OCI-LY7 (cell line): ENCODE data around the gene CCDC91. TPM values are rescaled to one million over a fixed set of nuclear protein-coding genes. Genes with fewer than 3 reads are reported as not detected.

Experiments used
- BruUV-seq: library from RNA; stranded (reverse); fragments of 400-500 nt; replicated peaks from 2 replicates; lab custom pipeline; 2021; lab: Mats Ljungman, UMichigan
- CTCF ChIA-PET: fragments of 300-600 bp; sonication (Branson Sonifier 250); formaldehyde crosslinking; loops from one replicate; lab custom pipeline; 2022; ENCODE audit warnings: antibody characterized with exemption; ENCODE audit not compliant: unreplicated experiment; lab: Charles Lee
- POLR2A ChIA-PET: fragments of 300-600 bp; sonication (Branson Sonifier 250); formaldehyde crosslinking; loops from one replicate; lab custom pipeline; 2022; ENCODE audit warnings: antibody characterized with exemption; lab: Charles Lee
- DNase-seq: peaks from one replicate; pipeline ENCODE4 v3.0.0-alpha.2; 2015; ENCODE audit warnings: low spot score
- H2AFZ ChIP-seq: fragments of 200-600 bp; sonication (generic), shearing (Covaris generic); 2 replicates; pipeline ENCODE4 v1.6.1; 2014; ENCODE audit warnings: mild to moderate bottlenecking, antibody characterized with exemption, low read length, moderate library complexity
- H3K27ac ChIP-seq: fragments of 200-600 bp; sonication (generic); 2 replicates; pipeline ENCODE4 v1.5.1; 2014; ENCODE audit warnings: mixed run types, low read depth, mild to moderate bottlenecking, moderate library complexity, low read length, inconsistent platforms; ENCODE audit not compliant: poor library complexity, severe bottlenecking
- H3K36me3 ChIP-seq: fragments of 200-600 bp; sonication (generic); 2 replicates; pipeline ENCODE4 v1.6.1; 2014; ENCODE audit warnings: mild to moderate bottlenecking, antibody characterized with exemption, low read length, moderate library complexity, mixed read lengths; ENCODE audit not compliant: insufficient read depth
- H3K4me1 ChIP-seq: fragments of 200-600 bp; sonication (generic); 2 replicates; pipeline ENCODE4 v1.5.1; 2014; ENCODE audit warnings: mild to moderate bottlenecking, low read length; ENCODE audit not compliant: insufficient read depth, poor library complexity, severe bottlenecking
- H3K4me2 ChIP-seq: fragments of 200-600 bp; sonication (generic); 2 replicates; pipeline ENCODE4 v1.6.1; 2014; ENCODE audit warnings: mild to moderate bottlenecking, low read length
- H3K4me3 ChIP-seq: fragments of 200-600 bp; sonication (generic); 2 replicates; pipeline ENCODE4 v1.5.1; 2014; ENCODE audit warnings: mild to moderate bottlenecking, low read depth, low read length; ENCODE audit not compliant: poor library complexity, severe bottlenecking
- H3K79me2 ChIP-seq: fragments of 200-600 bp; sonication (generic); 2 replicates; pipeline ENCODE4 v1.6.1; 2016; ENCODE audit warnings: low read depth, mild to moderate bottlenecking, low read length, moderate library complexity, mixed read lengths; ENCODE audit not compliant: insufficient read depth
- H3K9me2 ChIP-seq: fragments of 200-600 bp; sonication (generic); 2 replicates; pipeline ENCODE4 v1.6.1; 2016; ENCODE audit warnings: mild to moderate bottlenecking, low read length, mixed read lengths; ENCODE audit not compliant: insufficient read depth
- H3K9me3 ChIP-seq: fragments of 200-600 bp; sonication (generic); 2 replicates; pipeline ENCODE4 v1.6.1; 2014; ENCODE audit warnings: mild to moderate bottlenecking, mixed run types, low read length, mixed read lengths
- H4K20me1 ChIP-seq: fragments of 200-600 bp; sonication (generic); 2 replicates; pipeline ENCODE4 v1.6.1; 2014; ENCODE audit warnings: mild to moderate bottlenecking, antibody characterized with exemption, low read length, moderate library complexity, mixed read lengths; ENCODE audit not compliant: insufficient read depth
- CTCF ChIP-seq: fragments of 200-600 bp; sonication (generic); conservative IDR thresholded peaks from 2 replicates; pipeline ENCODE4 v1.5.1; 2014; ENCODE audit warnings: mild to moderate bottlenecking, antibody characterized with exemption, low read length, moderate library complexity, mixed read lengths
- EZH2phosphoT487 ChIP-seq: fragments of 200-600 bp; sonication (generic); IDR thresholded peaks from 2 replicates; pipeline ENCODE4 v1.6.1; 2018; ENCODE audit warnings: low read depth, borderline replicate concordance, mild to moderate bottlenecking, mixed run types, antibody characterized with exemption, low read length, moderate library complexity, mixed read lengths
- intact Hi-C: fragments of 100-400 bp; cut with micrococcal nuclease; formaldehyde crosslinking; loops from one replicate; pipeline ENCODE4 v1.10.0; 2022; ENCODE audit not compliant: unreplicated experiment
- total RNA-seq, 2 experiments: library from RNA; depleted of rRNA in 1 of 2; stranded (reverse); fragments of >200 nt in 1 of 2; shearing (Covaris generic) in 1 of 2; gene quantifications; 2 replicates each; pipeline ENCODE4 v1.2.3, GENCODE V29; 2014 to 2022

CCDC91 gene
- total RNA-seq, 2 experiments from 2014 or later: 15.8 to 23.8 TPM

- Histone ChIP-seq H3K9me3 (no peaks in the 10 kb centered on the region), H3K9me2 (peaks cover 6% of the 10 kb centered on the region; the same call in 1 of the 2 replicates), H4K20me1 (peaks cover 13% of the 10 kb centered on the region), H2AFZ (no peak overlapping the region), H3K4me2 (no peak overlapping the region), H3K4me3 (no peak overlapping the region), H3K4me1 (no peaks in the 10 kb centered on the region), H3K79me2 (no peaks in the 10 kb centered on the region), H3K36me3 (no peaks in the 10 kb centered on the region), H3K27ac (no peak overlapping the region)
- TF ChIP-seq EZH2phosphoT487 (no peak), CTCF (no peak)
- DNase-seq: no peak
- ChIA-PET CTCF (no interaction called here), POLR2A (interaction anchor here (0.8 kb wide), 1 partner anchor 8 kb away, joined by 4 read pairs; no protein-coding TSS in a partner anchor)
- intact Hi-C loops: no loop called here
- no TSS peak for BruUV-seq
Measured at GRCh38 chr12:28247806-28248205, 57.5 kb downstream of the CCDC91 start.

GRCh38 chr12:28248555-28249145, 58.4 kb downstream of the CCDC91 start:
- no peaks in the 10 kb centered on the region for H3K9me3 ChIP-seq
- H3K27ac ChIP-seq: no peak overlapping the region
- H2AFZ ChIP-seq: no peak overlapping the region
- no peaks in the 10 kb centered on the region for H3K4me1 ChIP-seq
- TF ChIP-seq CTCF (no peak), EZH2phosphoT487 (no peak)
- H3K4me2 ChIP-seq: no peak overlapping the region
- ChIA-PET CTCF (no interaction called here), POLR2A (interaction anchor here (0.5 to 1.4 kb wide), 4 partner anchors 9 to 270 kb away, joined by 3 to 5 read pairs (median 4); no protein-coding TSS in a partner anchor)
- no peaks in the 10 kb centered on the region for H3K79me2 ChIP-seq
- H3K4me3 ChIP-seq: no peak overlapping the region
- intact Hi-C loops: no loop called here
- BruUV-seq: no TSS peak
- no peaks in the 10 kb centered on the region for H3K36me3 ChIP-seq
- H4K20me1 ChIP-seq: peaks cover 13% of the 10 kb centered on the region
- DNase-seq: no peak
- H3K9me2 ChIP-seq: peaks cover 6% of the 10 kb centered on the region; the same call in 1 of the 2 replicates

GRCh38 chr12:28253161-28253641, 62.9 kb downstream of the CCDC91 start:
- Histone ChIP-seq H3K4me1 (no peaks in the 10 kb centered on the region), H3K27ac (no peak overlapping the region), H3K79me2 (no peaks in the 10 kb centered on the region), H3K36me3 (no peaks in the 10 kb centered on the region), H3K9me2 (no peaks in the 10 kb centered on the region; the same call in 1 of the 2 replicates), H2AFZ (no peak overlapping the region), H3K4me3 (no peak overlapping the region), H4K20me1 (peaks cover 13% of the 10 kb centered on the region), H3K9me3 (no peaks in the 10 kb centered on the region), H3K4me2 (no peak overlapping the region)
- POLR2A ChIA-PET: interaction anchor here (0.7 kb wide), 1 partner anchor 33 kb away, joined by 3 read pairs; no protein-coding TSS in a partner anchor
- no TSS peak for BruUV-seq
- intact Hi-C loops: no loop called here
- no peak for TF ChIP-seq EZH2phosphoT487
- no peak for DNase-seq
- CTCF ChIA-PET: no interaction called here
